Mesenchymal stem cell (in vitro differentiated cells and primary cell): ENCODE data around the gene FTH1.

Experiments
- DNase-seq: peaks from one replicate; pipeline ENCODE4 v3.0.0-alpha.2; 2013
- H2AFZ ChIP-seq: one replicate; pipeline ENCODE4 v1.6.1; 2013; ENCODE audit warnings: low read depth, mild to moderate bottlenecking, control low read depth, inconsistent platforms, low read length, moderate library complexity
- H2AK5ac ChIP-seq: 2 replicates; pipeline ENCODE4 v1.6.1; 2013; ENCODE audit warnings: low read length, moderate library complexity, mild to moderate bottlenecking, inconsistent platforms; ENCODE audit not compliant: severe bottlenecking
- H2BK120ac ChIP-seq: one replicate; pipeline ENCODE4 v1.6.1; 2013; ENCODE audit warnings: low read depth, mild to moderate bottlenecking, inconsistent platforms, low read length, moderate library complexity
- H2BK12ac ChIP-seq, 2 experiments: one replicate each; pipeline ENCODE4 v1.6.1; 2013; ENCODE audit warnings: inconsistent platforms in 2 of 2, low read length in 2 of 2, mild to moderate bottlenecking in 2 of 2, moderate library complexity in 2 of 2, control low read depth in 1 of 2
- H2BK15ac ChIP-seq: one replicate; pipeline ENCODE4 v1.6.1; 2013; ENCODE audit warnings: mild to moderate bottlenecking, low read depth, inconsistent platforms; ENCODE audit not compliant: poor library complexity, severe bottlenecking
- H2BK5ac ChIP-seq: 2 replicates; pipeline ENCODE4 v1.6.1; 2013; ENCODE audit warnings: low read depth, mild to moderate bottlenecking, low read length, control low read depth, inconsistent platforms; ENCODE audit not compliant: poor library complexity, severe bottlenecking
- H3K14ac ChIP-seq, 2 experiments: one replicate each; pipeline ENCODE4 v1.6.1; 2013; ENCODE audit warnings: inconsistent platforms in 2 of 2, low read length in 2 of 2, control low read depth in 1 of 2, mild to moderate bottlenecking in 1 of 2, moderate library complexity in 1 of 2
- H3K18ac ChIP-seq, 2 experiments: one replicate each; pipeline ENCODE4 v1.6.1; 2013; ENCODE audit warnings: inconsistent platforms in 2 of 2, low read length in 2 of 2, control low read depth in 1 of 2, low read depth in 1 of 2, mild to moderate bottlenecking in 1 of 2
- H3K23ac ChIP-seq, 2 experiments: one replicate each; pipeline ENCODE4 v1.6.1; 2013; ENCODE audit warnings: inconsistent platforms in 2 of 2, low read length in 2 of 2, mild to moderate bottlenecking in 2 of 2, moderate library complexity in 2 of 2, control low read depth in 1 of 2
- H3K27ac ChIP-seq: 2 replicates; pipeline ENCODE4 v1.5.1; 2013; ENCODE audit warnings: mild to moderate bottlenecking, moderate library complexity, low read length, control low read depth, inconsistent platforms; ENCODE audit not compliant: poor library complexity, severe bottlenecking
- H3K27me3 ChIP-seq, 2 experiments: 2 replicates each; pipeline versions ENCODE4 v1.6.1 to v1.7.0; 2013; ENCODE audit warnings: low read length in 2 of 2, mild to moderate bottlenecking in 2 of 2, moderate library complexity in 2 of 2, control low read depth in 1 of 2, inconsistent platforms in 1 of 2; ENCODE audit not compliant: control insufficient read depth in 1 of 2, insufficient read depth in 1 of 2
- H3K36me3 ChIP-seq, 2 experiments: 2 replicates each; pipeline versions ENCODE4 v1.6.1 to v1.7.0; 2013; ENCODE audit warnings: low read length in 2 of 2, control low read depth in 1 of 2, inconsistent platforms in 1 of 2, low read depth in 1 of 2, mild to moderate bottlenecking in 1 of 2; ENCODE audit not compliant: insufficient read depth in 2 of 2, control insufficient read depth in 1 of 2
- H3K4ac ChIP-seq, 2 experiments: one replicate each; pipeline ENCODE4 v1.6.1; 2013; ENCODE audit warnings: inconsistent platforms in 2 of 2, low read length in 2 of 2, mild to moderate bottlenecking in 2 of 2, moderate library complexity in 2 of 2, control low read depth in 1 of 2, low read depth in 1 of 2
- H3K4me1 ChIP-seq: 2 replicates; pipeline ENCODE4 v1.6.1; 2013; ENCODE audit warnings: low read depth, low read length, control low read depth; ENCODE audit not compliant: control insufficient read depth, insufficient read depth
- H3K4me2 ChIP-seq: 2 replicates; pipeline ENCODE4 v1.6.1; 2013; ENCODE audit warnings: low read length, mild to moderate bottlenecking, inconsistent platforms; ENCODE audit not compliant: poor library complexity, severe bottlenecking
- H3K4me3 ChIP-seq, 2 experiments: 2 replicates each; pipeline versions ENCODE4 v1.5.1 to v1.7.0; 2013; ENCODE audit warnings: low read length in 2 of 2, mild to moderate bottlenecking in 2 of 2, control low read depth in 1 of 2, low read depth in 1 of 2; ENCODE audit not compliant: insufficient read depth in 1 of 2
- H3K79me1 ChIP-seq: replicated peaks from 2 replicates; pipeline ENCODE4 v1.6.1; 2013; ENCODE audit warnings: mild to moderate bottlenecking, control low read depth, low read length, inconsistent platforms; ENCODE audit not compliant: poor library complexity, severe bottlenecking
- H3K9ac ChIP-seq: 2 replicates; pipeline ENCODE4 v1.7.0; 2013; ENCODE audit warnings: mild to moderate bottlenecking, low read length, moderate library complexity
- H3K9me3 ChIP-seq: 2 replicates; pipeline ENCODE4 v1.7.0; 2013; ENCODE audit warnings: mild to moderate bottlenecking, low read length; ENCODE audit not compliant: control insufficient read depth
- H4K8ac ChIP-seq: one replicate; pipeline ENCODE4 v1.6.1; 2013; ENCODE audit warnings: inconsistent platforms, mild to moderate bottlenecking, low read length, moderate library complexity
- H4K91ac ChIP-seq: one replicate; pipeline ENCODE4 v1.6.1; 2013; ENCODE audit warnings: mild to moderate bottlenecking, low read length, inconsistent platforms
- WGBS: methylation state at CpG from one replicate; pipeline ENCODE4 v1.1.7; 2013; ENCODE audit warnings: mixed read lengths; 5-methylcytosine and 5-hydroxymethylcytosine counted together

The FTH1 gene

DNA sequence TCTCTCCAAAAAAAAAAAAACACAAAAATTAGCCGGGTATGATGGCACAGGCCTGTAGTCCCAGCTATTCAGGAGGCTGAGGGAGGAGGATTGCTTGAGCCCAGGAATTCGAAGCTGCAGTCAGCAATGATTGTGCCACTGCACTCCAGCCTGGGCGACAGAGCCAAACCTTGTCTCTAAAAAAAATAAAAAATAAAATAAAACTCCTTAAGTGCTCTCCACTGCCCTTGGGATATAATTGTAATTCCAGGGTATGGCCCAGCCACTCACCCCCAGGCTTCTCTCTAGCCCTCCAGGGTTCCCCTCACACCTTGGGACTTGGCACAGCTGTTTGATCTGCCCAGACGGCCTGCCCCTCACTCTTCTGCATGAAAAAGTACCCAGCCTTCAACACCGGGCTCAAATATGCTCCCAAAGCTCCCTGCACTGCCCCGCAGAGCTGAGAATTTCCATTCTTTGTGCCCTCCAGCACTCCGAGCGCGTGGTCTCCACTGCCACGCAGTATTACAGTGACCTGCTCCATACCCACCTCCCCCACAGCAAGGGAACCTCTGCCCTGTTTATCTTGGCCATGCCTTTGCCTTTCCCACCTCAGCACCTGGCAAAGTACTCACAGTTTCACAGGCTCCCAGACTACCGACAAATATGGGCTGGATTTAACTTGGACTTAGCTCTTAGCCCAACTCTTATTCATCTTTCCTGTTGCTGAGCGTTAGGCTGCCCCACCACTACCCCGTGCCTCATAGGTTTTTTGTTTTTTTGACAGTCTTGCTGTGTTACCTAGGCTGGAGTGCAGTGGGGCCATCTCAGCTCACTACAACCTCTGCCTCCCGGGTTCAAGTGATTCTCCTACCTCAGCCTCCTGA, 7.6 kb upstream of the FTH1 start:
- H4K91ac ChIP-seq, result peak overlapping the region; percentile 74
- no peaks in the 10 kb centered on the region for H3K27me3 ChIP-seq
- peak overlapping the region; percentile 46 to 56 for H3K4ac ChIP-seq
- H3K4me3 ChIP-seq, result peak overlapping the region in 1 of 2 experiments; percentile 33
- peak overlapping the region; percentile 52 to 78 for H3K18ac ChIP-seq
- H2BK12ac ChIP-seq, result peak overlapping the region; percentile 65 to 97
- H3K9me3 ChIP-seq, result no peaks in the 10 kb centered on the region
- no peak for DNase-seq
- peak overlapping the region in 1 of 2 experiments; percentile 79 for H3K14ac ChIP-seq
- no peak overlapping the region for H2AFZ ChIP-seq
- no peaks in the 10 kb centered on the region for H3K79me1 ChIP-seq
- H3K4me1 ChIP-seq, result peaks cover 28% of the 10 kb centered on the region
- WGBS, result 93% methylated on average over 13 of the region's 14 CpGs
- peak overlapping the region; percentile 43 for H2BK120ac ChIP-seq
- peak overlapping the region; percentile 85 for H2BK15ac ChIP-seq
- H3K23ac ChIP-seq, result peak overlapping the region in 1 of 2 experiments; percentile 49
- no peaks in the 10 kb centered on the region for H3K36me3 ChIP-seq
- no peak overlapping the region for H3K27ac ChIP-seq
- peak overlapping the region; percentile 32 for H4K8ac ChIP-seq
- H3K9ac ChIP-seq, result no peak overlapping the region
- H2BK5ac ChIP-seq, result no peak overlapping the region
- no peak overlapping the region for H3K4me2 ChIP-seq
- H2AK5ac ChIP-seq, result no peak overlapping the region

DNA sequence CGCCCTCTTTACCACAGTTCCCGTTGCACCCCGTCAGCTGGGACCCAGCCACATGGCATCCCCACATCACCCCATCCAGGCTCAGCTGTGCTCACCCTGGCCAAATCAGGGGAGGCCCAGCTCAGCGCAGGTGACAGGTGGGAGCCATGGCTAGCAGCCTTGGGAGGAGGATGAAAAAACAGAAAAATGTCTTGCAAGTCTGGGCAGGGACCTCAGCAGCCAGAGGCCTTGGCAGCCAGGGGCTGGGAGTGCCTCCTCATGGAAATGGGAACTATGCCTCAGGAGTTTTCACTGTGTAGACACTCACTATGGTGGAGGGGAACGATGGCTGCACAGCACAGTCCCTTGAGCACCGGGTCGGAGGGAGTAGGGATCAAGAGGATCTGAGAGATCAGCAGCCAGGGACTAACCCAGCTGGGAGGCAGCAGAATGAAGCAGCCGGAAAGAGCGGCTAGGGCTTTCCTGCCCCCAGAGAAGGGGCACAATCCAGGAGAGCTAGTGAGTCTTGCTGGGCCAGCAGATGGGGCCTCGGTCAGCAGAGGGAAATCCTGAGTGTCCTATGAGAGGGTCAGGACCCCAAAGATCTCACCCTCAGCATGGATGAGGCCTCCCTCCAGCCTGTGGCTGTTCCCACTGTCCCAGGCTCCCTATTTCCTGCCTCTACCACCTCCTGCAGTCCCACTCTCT, 6.2 kb upstream of the FTH1 start:
- Histone ChIP-seq H3K18ac (peak overlapping the region; percentile 76 to 94), H3K4me2 (no peak overlapping the region), H3K9me3 (no peaks in the 10 kb centered on the region), H2BK12ac (peak overlapping the region; percentile 81 to 99), H3K27me3 (no peaks in the 10 kb centered on the region), H3K4me1 (peaks cover 28% of the 10 kb centered on the region), H3K4me3 (no peak overlapping the region), H3K4ac (peak overlapping the region; percentile 54 to 97), H3K14ac (peak overlapping the region in 1 of 2 experiments; percentile 88), H3K79me1 (peaks cover under 1% of the 10 kb centered on the region), H3K27ac (peak overlapping the region; percentile 86), H2AFZ (no peak overlapping the region), H3K36me3 (no peaks in the 10 kb centered on the region), H2BK5ac (no peak overlapping the region), H4K91ac (peak overlapping the region; percentile 87), H2BK120ac (peak overlapping the region; percentile 83), H4K8ac (peak overlapping the region; percentile 88), H2BK15ac (peak overlapping the region; percentile 52), H3K23ac (no peak overlapping the region), H2AK5ac (peak overlapping the region; percentile 52), H3K9ac (peak overlapping the region; percentile 92)
- DNase-seq, result peak; percentile 33
- WGBS, result 91% methylated on average over 10 of the region's 10 CpGs

DNA sequence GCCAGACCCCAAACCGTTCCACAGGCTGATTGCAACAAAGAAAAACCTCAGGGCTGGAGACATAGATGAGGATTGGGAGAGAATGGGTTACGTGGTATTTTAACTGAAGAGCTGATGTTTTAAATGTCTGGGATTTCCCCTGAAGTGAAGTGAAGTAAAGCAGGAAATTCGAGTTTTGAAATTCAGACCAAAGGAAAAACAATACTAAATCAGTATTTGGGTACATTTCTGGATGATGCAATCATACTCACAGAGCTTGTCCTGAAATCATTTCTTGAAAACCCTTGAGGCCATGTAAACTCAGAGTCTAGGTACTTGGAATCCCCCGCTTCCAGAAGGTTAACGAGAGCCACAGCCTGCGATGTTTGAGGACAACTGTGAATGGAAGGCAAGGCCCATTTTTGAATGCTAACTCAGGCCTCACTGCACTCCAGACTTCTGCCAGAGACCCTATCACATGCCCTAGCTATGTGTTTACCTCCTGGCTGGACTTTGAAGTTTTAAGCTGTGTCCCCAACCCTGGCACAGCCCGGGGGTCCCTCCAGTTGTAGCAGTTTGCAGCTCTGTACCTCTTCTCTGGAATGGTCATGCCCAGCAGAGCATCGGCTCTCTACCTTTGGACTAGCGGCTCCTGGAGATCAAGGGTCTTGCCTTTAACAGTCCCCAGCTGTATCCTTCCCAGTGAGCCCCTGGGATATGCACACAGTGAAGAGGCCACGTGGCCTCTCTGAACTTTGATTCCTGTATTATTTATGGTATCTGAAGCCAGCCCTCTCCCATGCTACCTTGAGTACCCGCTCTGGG, 5.4 kb upstream of the FTH1 start:
- peak overlapping the region; percentile 90 for H2BK120ac ChIP-seq
- H3K18ac ChIP-seq, result peak overlapping the region; percentile 94 to 98
- peak overlapping the region; percentile 31 for H2BK5ac ChIP-seq
- peak overlapping the region; percentile 87 to 99 for H3K4ac ChIP-seq
- peak overlapping the region in 1 of 2 experiments; percentile 88 for H3K14ac ChIP-seq
- 64% methylated on average over 10 of the region's 11 CpGs for WGBS
- peak overlapping the region; percentile 88 for H4K8ac ChIP-seq
- peak overlapping the region in 1 of 2 experiments; percentile 61 for H3K4me3 ChIP-seq
- peak overlapping the region; percentile 87 for H4K91ac ChIP-seq
- no peak overlapping the region for H3K23ac ChIP-seq
- H3K9ac ChIP-seq, result peak overlapping the region; percentile 92
- no peaks in the 10 kb centered on the region for H3K9me3 ChIP-seq
- DNase-seq, result peak; percentile 97
- peak overlapping the region; percentile 86 for H3K27ac ChIP-seq
- peak overlapping the region; percentile 98 for H2AK5ac ChIP-seq
- peak overlapping the region; percentile 27 for H3K4me2 ChIP-seq
- peak overlapping the region; percentile 81 to 99 for H2BK12ac ChIP-seq
- H2BK15ac ChIP-seq, result no peak overlapping the region
- H2AFZ ChIP-seq, result peak overlapping the region; percentile 0
- H3K79me1 ChIP-seq, result peaks cover 5% of the 10 kb centered on the region
- peaks cover 34% of the 10 kb centered on the region for H3K4me1 ChIP-seq
- no peaks in the 10 kb centered on the region for H3K36me3 ChIP-seq
- no peaks in the 10 kb centered on the region for H3K27me3 ChIP-seq
